HCT116 (cell line): Measurements from ENCODE around the gene FAM229B. TPM values are rescaled to one million over a fixed set of nuclear protein-coding genes. Genes with fewer than 3 reads are reported as not detected.

Experiments used
- ATAC-seq: fragments of 200-7000 bp; cut with Tn5 transposase; 2 replicates; pipeline ENCODE4 v1.9.1; 2020; ENCODE audit warnings: mild to moderate bottlenecking, moderate library complexity
- BruUV-seq: library from RNA; stranded (reverse); fragments of 400-500 nt; replicated peaks from 2 replicates; lab custom pipeline; 2021; lab: Mats Ljungman, UMichigan
- CTCF ChIA-PET: fragments of 300-600 bp; sonication (Branson Sonifier 250); formaldehyde crosslinking; loops from one replicate; lab custom pipeline; 2021; ENCODE audit warnings: antibody characterized with exemption; lab: Charles Lee
- POLR2A ChIA-PET: fragments of 300-600, 350-600 bp; sonication (Branson Sonifier 250); formaldehyde crosslinking; loops from one replicate; lab custom pipeline; 2021; ENCODE audit warnings: antibody characterized with exemption; lab: Charles Lee
- RAD21 ChIA-PET, 2 experiments: fragments of 300-600 bp; sonication (Branson Sonifier 250); formaldehyde crosslinking; loops; one replicate each; lab custom pipeline; 2023; ENCODE audit warnings: low total read pairs in 2 of 2; ENCODE audit not compliant: uncharacterized antibody in 2 of 2, unreplicated experiment in 2 of 2, low non-redundant PET in 1 of 2; lab: Charles Lee
- DNase-seq: peaks from one replicate; pipeline ENCODE4 v3.0.0-alpha.2; 2010; ENCODE audit warnings: low read depth, low spot score
- H2AFZ ChIP-seq: fragments of 200-600 bp; shearing (Covaris generic), sonication (generic); 2 replicates; pipeline ENCODE4 v1.6.1; 2017; ENCODE audit warnings: low read depth, mixed run types, mixed read lengths, antibody characterized with exemption, low read length; ENCODE audit not compliant: poor library complexity, severe bottlenecking
- H3K27ac ChIP-seq: 2 replicates; pipeline ENCODE4 v1.5.1; 2012; ENCODE audit warnings: low read depth, low read length
- H3K27me3 ChIP-seq: fragments of 200-600 bp; sonication (generic); 2 replicates; pipeline ENCODE4 v1.6.1; 2016; ENCODE audit warnings: mixed run types, low read length, mixed read lengths; ENCODE audit not compliant: insufficient read depth
- H3K36me3 ChIP-seq, 2 experiments: fragments of 200-500 bp in 1 of 2; fragments of 200-600 bp in 1 of 2; sonication (Bioruptor generic) in 1 of 2; sonication (generic) in 1 of 2; 2 replicates each; pipeline versions ENCODE4 v1.5.1 to v1.6.1; 2014 to 2016; ENCODE audit warnings: low read length in 2 of 2, inconsistent platforms in 1 of 2, mixed read lengths in 1 of 2, mixed run types in 1 of 2; ENCODE audit not compliant: insufficient read depth in 2 of 2, control insufficient read depth in 1 of 2
- H3K4me1 ChIP-seq, 2 experiments: fragments of 200-600 bp in 1 of 2; sonication (generic) in 1 of 2; 2 replicates each; pipeline versions ENCODE4 v1.5.1 to v1.6.1; 2012 to 2017; ENCODE audit warnings: low read length in 2 of 2, inconsistent platforms in 1 of 2, mild to moderate bottlenecking in 1 of 2, mixed read lengths in 1 of 2, mixed run types in 1 of 2, moderate library complexity in 1 of 2; ENCODE audit not compliant: insufficient read depth in 2 of 2, control insufficient read depth in 1 of 2
- H3K4me2 ChIP-seq: fragments of 200-600 bp; sonication (generic); 2 replicates; pipeline ENCODE4 v1.6.1; 2017; ENCODE audit warnings: mixed run types, low read length, mixed read lengths
- H3K4me3 ChIP-seq, 2 experiments: fragments of 200-600 bp in 1 of 2; sonication (generic) in 1 of 2; replicated peaks in 1 of 2; 2 replicates each; pipeline ENCODE4 v1.5.1; 2011 to 2016; ENCODE audit warnings: low read length in 2 of 2, control low read depth in 1 of 2, low read depth in 1 of 2, mild to moderate bottlenecking in 1 of 2, mixed read lengths in 1 of 2, mixed run types in 1 of 2
- H3K79me2 ChIP-seq: fragments of 200-600 bp; sonication (generic); 2 replicates; pipeline ENCODE4 v1.6.1; 2017; ENCODE audit warnings: mild to moderate bottlenecking, mixed run types, low read length, moderate library complexity, mixed read lengths; ENCODE audit not compliant: insufficient read depth
- H3K9ac ChIP-seq: fragments of 200-600 bp; sonication (generic); 2 replicates; pipeline ENCODE4 v1.6.1; 2016; ENCODE audit warnings: low read length, mixed read lengths
- H3K9me2 ChIP-seq: fragments of 200-600 bp; sonication (generic), shearing (Covaris generic); 2 replicates; pipeline ENCODE4 v1.6.1; 2017; ENCODE audit warnings: mixed run types, mild to moderate bottlenecking, moderate library complexity; ENCODE audit not compliant: insufficient read depth
- H3K9me3 ChIP-seq, 2 experiments: fragments of 200-500 bp in 1 of 2; fragments of 200-600 bp in 1 of 2; sonication (Bioruptor generic) in 1 of 2; sonication (generic) in 1 of 2; 2 replicates each; pipeline ENCODE4 v1.6.1; 2014 to 2017; ENCODE audit warnings: low read length in 2 of 2, mixed read lengths in 2 of 2, inconsistent platforms in 1 of 2, low read depth in 1 of 2, mild to moderate bottlenecking in 1 of 2, mixed run types in 1 of 2, moderate library complexity in 1 of 2; ENCODE audit not compliant: control insufficient read depth in 1 of 2, insufficient read depth in 1 of 2
- H4K20me1 ChIP-seq: fragments of 200-600 bp; sonication (generic), shearing (Covaris generic); 2 replicates; pipeline ENCODE4 v1.6.1; 2017; ENCODE audit warnings: mixed run types, mild to moderate bottlenecking, moderate library complexity; ENCODE audit not compliant: insufficient read depth
- CBX3 ChIP-seq: IDR thresholded peaks from 2 replicates; pipeline ENCODE4 v1.6.1; 2012; ENCODE audit warnings: low read depth
- FOSL1 ChIP-seq: IDR thresholded peaks from 2 replicates; pipeline ENCODE4 v1.6.1; 2012; ENCODE audit warnings: low read depth
- POLR2AphosphoS5 ChIP-seq: IDR thresholded peaks from 2 replicates; pipeline ENCODE4 v1.6.1; 2011; ENCODE audit warnings: mild to moderate bottlenecking, low read depth, low read length, moderate library complexity
- SIN3A ChIP-seq: IDR thresholded peaks from 2 replicates; pipeline ENCODE4 v1.6.1; 2012; ENCODE audit warnings: low read depth
- intact Hi-C: fragments of 100-400 bp; cut with micrococcal nuclease; formaldehyde crosslinking; loops from 2 replicates; pipeline ENCODE4 v1.10.0; 2022
- total RNA-seq: library from RNA; stranded (reverse); gene quantifications from one replicate; pipeline ENCODE4 v1.2.1, GENCODE V29; 2021; ENCODE audit not compliant: unreplicated experiment
- TF ChIP-seq, protein P1 (sequence below): IDR thresholded peaks from 2 replicates; pipeline ENCODE4 v1.6.1; 2012
- TF ChIP-seq, protein P2 (sequence below), 3 experiments: fragments of 200-600 bp in 1 of 3; sonication (generic) in 1 of 3; IDR thresholded peaks in 2 of 3; conservative IDR thresholded peaks in 1 of 3; 2 replicates each; pipeline ENCODE4 v1.5.1; 2012 to 2017; ENCODE audit warnings: low read depth in 2 of 3, low read length in 2 of 3, antibody characterized with exemption in 1 of 3, borderline replicate concordance in 1 of 3, control low read depth in 1 of 3, mild to moderate bottlenecking in 1 of 3, mixed read lengths in 1 of 3, mixed run types in 1 of 3, moderate library complexity in 1 of 3; ENCODE audit not compliant: insufficient read depth in 1 of 3

Gene FAM229B
- total RNA-seq, 1 experiment from 2014 or later = 11.4 TPM

GRCh38 chr6:112081569-112081968 lies 5.8 kb upstream of the FAM229B start:
- TF ChIP-seq, protein P1, sequence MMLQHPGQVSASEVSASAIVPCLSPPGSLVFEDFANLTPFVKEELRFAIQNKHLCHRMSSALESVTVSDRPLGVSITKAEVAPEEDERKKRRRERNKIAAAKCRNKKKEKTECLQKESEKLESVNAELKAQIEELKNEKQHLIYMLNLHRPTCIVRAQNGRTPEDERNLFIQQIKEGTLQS = no peak
- TF ChIP-seq POLR2AphosphoS5 = no peak
- no peak for TF ChIP-seq SIN3A
- TF ChIP-seq, protein P2, sequence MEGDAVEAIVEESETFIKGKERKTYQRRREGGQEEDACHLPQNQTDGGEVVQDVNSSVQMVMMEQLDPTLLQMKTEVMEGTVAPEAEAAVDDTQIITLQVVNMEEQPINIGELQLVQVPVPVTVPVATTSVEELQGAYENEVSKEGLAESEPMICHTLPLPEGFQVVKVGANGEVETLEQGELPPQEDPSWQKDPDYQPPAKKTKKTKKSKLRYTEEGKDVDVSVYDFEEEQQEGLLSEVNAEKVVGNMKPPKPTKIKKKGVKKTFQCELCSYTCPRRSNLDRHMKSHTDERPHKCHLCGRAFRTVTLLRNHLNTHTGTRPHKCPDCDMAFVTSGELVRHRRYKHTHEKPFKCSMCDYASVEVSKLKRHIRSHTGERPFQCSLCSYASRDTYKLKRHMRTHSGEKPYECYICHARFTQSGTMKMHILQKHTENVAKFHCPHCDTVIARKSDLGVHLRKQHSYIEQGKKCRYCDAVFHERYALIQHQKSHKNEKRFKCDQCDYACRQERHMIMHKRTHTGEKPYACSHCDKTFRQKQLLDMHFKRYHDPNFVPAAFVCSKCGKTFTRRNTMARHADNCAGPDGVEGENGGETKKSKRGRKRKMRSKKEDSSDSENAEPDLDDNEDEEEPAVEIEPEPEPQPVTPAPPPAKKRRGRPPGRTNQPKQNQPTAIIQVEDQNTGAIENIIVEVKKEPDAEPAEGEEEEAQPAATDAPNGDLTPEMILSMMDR (IDR thresholded peaks at IDR 0.05 in 2 of 3, conservative IDR thresholded peaks at IDR 0.05 in 1 of 3; ENCODE audit: borderline replicate concordance in 1 of 3, insufficient read depth in 1 of 3, low read depth in 2 of 3, low read length in 2 of 3) = no peak
- no peak for TF ChIP-seq FOSL1
- TF ChIP-seq CBX3 = no peak
- Histone ChIP-seq H3K9ac (no peak overlapping the region), H3K27me3 (no peaks in the 10 kb centered on the region), H3K79me2 (no peaks in the 10 kb centered on the region; the same call in none of the 2 replicates), H3K4me3 (no peak overlapping the region), H3K4me1 (peaks cover 2 to 4% of the 10 kb centered on the region in 2 experiments; a peak in 2 of 4 replicates), H3K9me2 (no peaks in the 10 kb centered on the region), H4K20me1 (no peaks in the 10 kb centered on the region), H3K9me3 (no peaks in the 10 kb centered on the region), H2AFZ (no peak overlapping the region), H3K27ac (no peak overlapping the region), H3K4me2 (no peak overlapping the region), H3K36me3 (peaks cover 9% of the 10 kb centered on the region in 2 experiments; a peak in 2 of 4 replicates)
- intact Hi-C loops = no loop called here
- no peak for DNase-seq
- no TSS peak for BruUV-seq
- no peak for ATAC-seq
- CTCF ChIA-PET = interaction anchor here (1.3 kb wide), 1 partner anchor 81 kb away, joined by 3 read pairs; no protein-coding TSS in a partner anchor
- POLR2A ChIA-PET = no interaction called here
- RAD21 ChIA-PET = no interaction called here
